ENCODE data around the gene NDUFB5.

- TF ChIP-seq EZH2 (IDR thresholded peaks at IDR 0.05; ENCODE audit: borderline replicate concordance, insufficient read depth, low read length, poor library complexity, severe bottlenecking): no peak
- no peak for TF ChIP-seq CTCF (IDR thresholded peaks at IDR 0.05; ENCODE audit: poor library complexity, severe bottlenecking)
- no peak for TF ChIP-seq TAF1 (IDR thresholded peaks at IDR 0.05; ENCODE audit: low read depth)
- TF ChIP-seq EP300 (conservative IDR thresholded peaks at IDR 0.05; ENCODE audit: poor library complexity, severe bottlenecking): no peak
- no peak for TF ChIP-seq POLR2AphosphoS5 (IDR thresholded peaks at IDR 0.05)
- TF ChIP-seq REST (IDR thresholded peaks at IDR 0.05; ENCODE audit: borderline replicate concordance): no peak
- no peak for TF ChIP-seq MXI1 (conservative IDR thresholded peaks at IDR 0.05; ENCODE audit: poor library complexity, severe bottlenecking)
- no peak for TF ChIP-seq RAD21 (conservative IDR thresholded peaks at IDR 0.05)
- TF ChIP-seq SMC3 (conservative IDR thresholded peaks at IDR 0.05; ENCODE audit: poor library complexity): no peak
Measured at GRCh38 chr3:179646177-179646576, 41.6 kb downstream of the NDUFB5 start.
